ENCODE data around the gene HOXA13. TPM values are rescaled to one million over a fixed set of nuclear protein-coding genes. Genes with fewer than 3 reads are reported as not detected.

The HOXA13 gene
- total and polyA plus RNA-seq, 2 experiments from 2014 or later: not detected

DNA sequence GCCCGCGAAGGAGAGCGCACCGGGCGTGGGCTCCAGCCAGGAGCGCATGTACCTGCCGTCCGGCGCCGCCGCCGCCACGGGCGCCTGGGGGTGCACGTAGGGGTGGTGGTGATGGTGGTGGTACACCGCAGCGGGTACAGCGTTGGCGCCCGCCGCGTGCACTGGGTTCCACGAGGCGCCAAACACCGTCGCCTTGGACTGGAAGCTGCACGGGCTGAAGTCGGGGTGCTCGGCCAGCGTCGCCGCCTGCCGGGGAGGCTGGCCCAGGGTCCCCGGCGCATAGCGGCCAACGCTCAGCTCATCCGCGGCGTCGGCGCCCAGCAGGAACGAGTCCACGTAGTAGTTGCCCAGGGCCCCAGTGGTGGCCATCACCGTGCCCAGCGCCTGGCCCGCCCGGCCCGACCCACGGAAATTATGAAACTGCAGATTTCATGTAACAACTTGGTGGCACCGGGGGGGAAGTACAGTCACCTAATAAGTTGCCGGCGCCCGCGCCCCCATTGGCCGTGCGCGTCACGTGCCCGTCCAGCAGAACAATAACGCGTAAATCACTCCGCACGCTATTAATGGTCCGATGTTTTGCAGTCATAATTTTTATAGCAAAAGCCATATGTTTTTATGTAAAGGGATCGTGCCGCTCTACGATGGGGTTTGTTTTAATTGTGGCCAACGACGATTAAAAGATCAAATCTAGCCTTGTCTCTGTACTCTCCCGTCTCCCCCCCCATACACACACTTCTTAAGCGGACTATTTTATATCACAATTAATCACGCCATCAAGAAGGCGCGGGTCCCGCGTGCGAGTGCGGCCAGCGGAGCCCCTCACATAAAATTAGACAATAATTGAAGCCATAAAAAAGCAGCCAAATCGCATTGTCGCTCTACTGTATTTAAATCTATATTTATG lies 34.5 kb downstream of the HOXA13 start, which contains the start of gene HOXA9:
HOXA9 (minus strand) TSS at position 449 of the 907 bp plus-strand sequence; CDS start at position 369, 80 bp downstream.
- H3K4me3 ChIP-seq: no peak within 1 kb of the TSS
- TF ChIP-seq, protein P1, sequence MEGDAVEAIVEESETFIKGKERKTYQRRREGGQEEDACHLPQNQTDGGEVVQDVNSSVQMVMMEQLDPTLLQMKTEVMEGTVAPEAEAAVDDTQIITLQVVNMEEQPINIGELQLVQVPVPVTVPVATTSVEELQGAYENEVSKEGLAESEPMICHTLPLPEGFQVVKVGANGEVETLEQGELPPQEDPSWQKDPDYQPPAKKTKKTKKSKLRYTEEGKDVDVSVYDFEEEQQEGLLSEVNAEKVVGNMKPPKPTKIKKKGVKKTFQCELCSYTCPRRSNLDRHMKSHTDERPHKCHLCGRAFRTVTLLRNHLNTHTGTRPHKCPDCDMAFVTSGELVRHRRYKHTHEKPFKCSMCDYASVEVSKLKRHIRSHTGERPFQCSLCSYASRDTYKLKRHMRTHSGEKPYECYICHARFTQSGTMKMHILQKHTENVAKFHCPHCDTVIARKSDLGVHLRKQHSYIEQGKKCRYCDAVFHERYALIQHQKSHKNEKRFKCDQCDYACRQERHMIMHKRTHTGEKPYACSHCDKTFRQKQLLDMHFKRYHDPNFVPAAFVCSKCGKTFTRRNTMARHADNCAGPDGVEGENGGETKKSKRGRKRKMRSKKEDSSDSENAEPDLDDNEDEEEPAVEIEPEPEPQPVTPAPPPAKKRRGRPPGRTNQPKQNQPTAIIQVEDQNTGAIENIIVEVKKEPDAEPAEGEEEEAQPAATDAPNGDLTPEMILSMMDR (IDR thresholded peaks at IDR 0.05; ENCODE audit: low read depth, low read length): no peak
- H3K9me3 ChIP-seq (ENCODE audit: low read depth): no peaks in the 10 kb centered on the region
- no peaks in the 10 kb centered on the region for H3K36me3 ChIP-seq
- peaks cover 3% of the 10 kb centered on the region for H3K4me1 ChIP-seq (ENCODE audit: low read depth)
- H3K27ac ChIP-seq: no peak within 1 kb of the TSS
- H3K27me3 ChIP-seq: peaks cover 100% of the 10 kb centered on the region
- DNase-seq (ENCODE audit: low read depth in 1 of 2, low spot score in 1 of 2): no peak

DNA sequence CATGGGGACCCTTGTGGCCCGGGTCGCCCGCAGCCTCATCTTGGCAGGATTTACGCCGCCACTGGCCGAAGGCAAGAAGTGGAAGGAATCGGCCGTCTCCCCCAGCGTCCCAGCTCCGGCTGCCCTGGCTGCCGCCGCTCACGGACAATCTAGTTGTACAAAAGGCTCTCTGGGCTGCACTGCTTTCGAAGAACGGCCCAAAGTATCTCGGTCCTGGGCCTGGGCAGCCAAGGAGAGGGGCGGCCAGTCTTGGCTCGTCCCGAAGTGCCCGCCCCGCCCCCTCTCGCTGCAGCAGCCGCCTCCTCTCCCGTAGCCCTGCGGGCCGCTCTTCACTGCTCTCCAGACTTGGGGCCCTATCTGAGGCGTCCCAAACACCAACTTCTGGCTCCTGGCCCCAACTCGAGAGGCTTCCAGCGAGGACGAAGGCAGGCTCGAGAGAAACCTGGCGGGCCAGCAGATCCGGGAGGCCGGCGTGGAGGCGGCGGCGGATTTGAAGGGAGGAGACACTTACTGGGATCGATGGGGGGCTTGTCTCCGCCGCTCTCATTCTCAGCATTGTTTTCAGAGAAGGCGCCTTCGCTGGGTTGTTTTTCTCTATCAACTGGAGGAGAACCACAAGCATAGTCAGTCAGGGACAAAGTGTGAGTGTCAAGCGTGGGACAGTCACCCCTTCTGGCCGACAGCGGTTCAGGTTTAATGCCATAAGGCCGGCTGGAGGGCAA lies 35.4 kb downstream of the HOXA13 start:
- H3K4me1 ChIP-seq (ENCODE audit: low read depth): peaks cover 2% of the 10 kb centered on the region
- DNase-seq (ENCODE audit: low read depth in 1 of 2, low spot score in 1 of 2): no peak
- no peak overlapping the region for H3K27ac ChIP-seq
- TF ChIP-seq, protein P1 (IDR thresholded peaks at IDR 0.05; ENCODE audit: low read depth, low read length): no peak
- no peaks in the 10 kb centered on the region for H3K9me3 ChIP-seq (ENCODE audit: low read depth)
- H3K36me3 ChIP-seq: no peaks in the 10 kb centered on the region
- no peak overlapping the region for H3K4me3 ChIP-seq
- H3K27me3 ChIP-seq: peaks cover 100% of the 10 kb centered on the region

DNA sequence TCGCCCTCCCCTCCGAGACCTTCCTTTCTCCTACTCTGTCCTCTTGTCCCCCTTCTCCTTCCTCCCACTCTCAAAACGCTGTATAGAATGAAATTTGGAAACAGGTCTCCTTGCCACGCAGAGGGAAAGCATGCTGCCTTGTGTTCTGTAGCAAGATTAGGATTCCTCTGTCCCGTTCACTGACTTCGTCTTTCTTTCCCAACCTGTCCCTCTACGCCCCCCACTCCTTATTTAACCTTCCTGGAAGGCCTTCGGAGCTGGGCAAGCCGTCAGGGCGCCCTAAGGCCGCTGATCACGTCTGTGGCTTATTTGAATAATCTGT lies 35.9 kb downstream of the HOXA13 start:
- no peak for DNase-seq (ENCODE audit: low read depth in 1 of 2, low spot score in 1 of 2)
- Histone ChIP-seq H3K36me3 (no peaks in the 10 kb centered on the region), H3K4me1 (ENCODE audit: low read depth) (no peaks in the 10 kb centered on the region), H3K27ac (no peak overlapping the region), H3K9me3 (ENCODE audit: low read depth) (no peaks in the 10 kb centered on the region), H3K27me3 (peaks cover 100% of the 10 kb centered on the region), H3K4me3 (no peak overlapping the region)
- TF ChIP-seq, protein P1 (IDR thresholded peaks at IDR 0.05; ENCODE audit: low read depth, low read length): no peak

- no peak for DNase-seq (ENCODE audit: low read depth in 1 of 2, low spot score in 1 of 2)
- H3K36me3 ChIP-seq: no peaks in the 10 kb centered on the region
- no peak overlapping the region for H3K4me3 ChIP-seq
- TF ChIP-seq, protein P1 (IDR thresholded peaks at IDR 0.05; ENCODE audit: low read depth, low read length): no peak
- H3K9me3 ChIP-seq (ENCODE audit: low read depth): no peaks in the 10 kb centered on the region
- peaks cover 100% of the 10 kb centered on the region for H3K27me3 ChIP-seq
- H3K4me1 ChIP-seq (ENCODE audit: low read depth): no peaks in the 10 kb centered on the region
- no peak overlapping the region for H3K27ac ChIP-seq
Measured at GRCh38 chr7:27163288-27164044, 36.4 kb downstream of the HOXA13 start.

GRCh38 chr7:27162561-27163287 lies 37.2 kb downstream of the HOXA13 start:
- Histone ChIP-seq H3K27ac (no peak overlapping the region), H3K4me3 (no peak overlapping the region), H3K9me3 (ENCODE audit: low read depth) (no peaks in the 10 kb centered on the region), H3K36me3 (no peaks in the 10 kb centered on the region), H3K4me1 (ENCODE audit: low read depth) (no peaks in the 10 kb centered on the region), H3K27me3 (peaks cover 100% of the 10 kb centered on the region)
- TF ChIP-seq, protein P1 (IDR thresholded peaks at IDR 0.05; ENCODE audit: low read depth, low read length): no peak
- DNase-seq (ENCODE audit: low read depth in 1 of 2, low spot score in 1 of 2): no peak

All from cardiac muscle cell (in vitro differentiated cells and primary cell).